Nephron (organoid): ENCODE results near the gene PRKN.
"Not testable (repeated sequence)": the region's sequence is repeated elsewhere in the genome, so short reads cannot be mapped to it uniquely, and the experiment has no call there.

Experiments
- H3K27ac Mint-ChIP-seq, 3 experiments: 2 replicates each; pipeline ENCODE4 v1.8.0; 2020; ENCODE audit warnings: mixed read lengths in 3 of 3, mild to moderate bottlenecking in 2 of 3, moderate library complexity in 1 of 3
- H3K27me3 Mint-ChIP-seq: 2 replicates; pipeline ENCODE4 v1.8.0; 2021; ENCODE audit warnings: low read depth, mild to moderate bottlenecking, moderate library complexity, mixed read lengths
- H3K36me3 Mint-ChIP-seq: 2 replicates; pipeline ENCODE4 v1.8.0; 2020; ENCODE audit warnings: low read depth, mixed read lengths
- H3K4me1 Mint-ChIP-seq: 2 replicates; pipeline ENCODE4 v1.8.0; 2020; ENCODE audit warnings: mixed read lengths
- H3K4me3 Mint-ChIP-seq, 3 experiments: 2 replicates each; pipeline ENCODE4 v1.8.0; 2020; ENCODE audit warnings: mild to moderate bottlenecking in 3 of 3, mixed read lengths in 3 of 3, moderate library complexity in 2 of 3
- H3K9me3 Mint-ChIP-seq: 2 replicates; pipeline ENCODE4 v1.8.0; 2020; ENCODE audit warnings: mixed read lengths
- CTCF ChIP-seq, 3 experiments: fragments of 200-600 bp; sonication (generic); IDR thresholded peaks; one replicate each; pipeline ENCODE4 v1.5.0; 2021; ENCODE audit warnings: antibody characterized with exemption in 3 of 3; ENCODE audit not compliant: unreplicated experiment in 3 of 3

PRKN gene

GRCh38 chr6:161341638-161342037, 1385.9 kb downstream of the PRKN start:
- no peaks in the 10 kb centered on the region for H3K27me3 Mint-ChIP-seq
- H3K36me3 Mint-ChIP-seq = no peaks in the 10 kb centered on the region
- H3K4me3 Mint-ChIP-seq = no peak overlapping the region
- TF ChIP-seq CTCF (IDR thresholded peaks at IDR 0.05; ENCODE audit: unreplicated experiment in 3 of 3) = no peak
- no peaks in the 10 kb centered on the region for H3K4me1 Mint-ChIP-seq
- H3K27ac Mint-ChIP-seq = no peak overlapping the region
- H3K9me3 Mint-ChIP-seq = peaks cover 4% of the 10 kb centered on the region

- no peaks in the 10 kb centered on the region for H3K27me3 Mint-ChIP-seq
- TF ChIP-seq CTCF (IDR thresholded peaks at IDR 0.05; ENCODE audit: unreplicated experiment in 3 of 3) = no peak
- no peak overlapping the region for H3K27ac Mint-ChIP-seq
These were observed 1389.6 kb downstream of the PRKN start for GRCh38 chr6:161338015-161338414.

GRCh38 chr6:161336479-161336878, 1391.1 kb downstream of the PRKN start:
- Mint-ChIP-seq H3K9me3 (peaks cover 7% of the 10 kb centered on the region), H3K4me3 (no peak overlapping the region)

More at GRCh38 chr6:161338015-161338414, 1389.6 kb downstream of the PRKN start:
- Mint-ChIP-seq H3K4me3 (no peak overlapping the region), H3K36me3 (no peaks in the 10 kb centered on the region), H3K4me1 (no peaks in the 10 kb centered on the region), H3K9me3 (peaks cover 4% of the 10 kb centered on the region)

GRCh38 chr6:161333410-161333809, 1394.2 kb downstream of the PRKN start:
- Mint-ChIP-seq H3K9me3 (peaks cover 14% of the 10 kb centered on the region), H3K27me3 (no peaks in the 10 kb centered on the region), H3K36me3 (no peaks in the 10 kb centered on the region), H3K4me1 (no peaks in the 10 kb centered on the region), H3K4me3 (no peak overlapping the region), H3K27ac (no peak overlapping the region)
- TF ChIP-seq CTCF (IDR thresholded peaks at IDR 0.05; ENCODE audit: unreplicated experiment in 3 of 3) = no peak

More at GRCh38 chr6:161336479-161336878, 1391.1 kb downstream of the PRKN start:
- H3K4me1 Mint-ChIP-seq = no peaks in the 10 kb centered on the region
- no peak overlapping the region for H3K27ac Mint-ChIP-seq
- no peaks in the 10 kb centered on the region for H3K36me3 Mint-ChIP-seq
- no peak for TF ChIP-seq CTCF (IDR thresholded peaks at IDR 0.05; ENCODE audit: unreplicated experiment in 3 of 3)
- no peaks in the 10 kb centered on the region for H3K27me3 Mint-ChIP-seq

- H3K4me3 Mint-ChIP-seq, H3K36me3 Mint-ChIP-seq, H3K4me1 Mint-ChIP-seq, H3K27ac Mint-ChIP-seq, H3K27me3 Mint-ChIP-seq: not testable (repeated sequence)
- H3K9me3 Mint-ChIP-seq = peaks cover 11% of the 10 kb centered on the region
These were observed 1396.0 kb downstream of the PRKN start for GRCh38 chr6:161331402-161332081.

- Mint-ChIP-seq H3K4me3 (no peak overlapping the region), H3K36me3 (peaks cover 5% of the 10 kb centered on the region), H3K27me3 (no peaks in the 10 kb centered on the region), H3K4me1 (no peaks in the 10 kb centered on the region), H3K27ac (no peak overlapping the region), H3K9me3 (peaks cover 31% of the 10 kb centered on the region)
- no peak for TF ChIP-seq CTCF (IDR thresholded peaks at IDR 0.05; ENCODE audit: unreplicated experiment in 3 of 3)
These were observed 1400.1 kb downstream of the PRKN start for GRCh38 chr6:161327360-161327953.
